CD14-positive monocyte (primary cell): Measurements from ENCODE around the gene METTL17. TPM values are rescaled to one million over a fixed set of nuclear protein-coding genes. Genes with fewer than 3 reads are reported as not detected.
"Not testable (repeated sequence)": the region's sequence is repeated elsewhere in the genome, so short reads cannot be mapped to it uniquely, and the experiment has no call there.

Source experiments
- DNase-seq, 3 donors: peaks; one replicate each; pipeline ENCODE4 v3.0.0-alpha.2; 2011 to 2022
- H2AFZ ChIP-seq: 2 replicates; pipeline ENCODE4 v1.6.0; 2012; ENCODE audit warnings: mild to moderate bottlenecking, low read depth, low read length, inconsistent platforms; ENCODE audit not compliant: insufficient read depth, poor library complexity, severe bottlenecking
- H3K27ac ChIP-seq, 2 donors: 1 replicate in 1 of 2; 2 replicates in 1 of 2; pipeline ENCODE4 v1.5.1; 2012 to 2013; ENCODE audit warnings: low read length in 2 of 2, control low read depth in 1 of 2, inconsistent platforms in 1 of 2, low read depth in 1 of 2, mild to moderate bottlenecking in 1 of 2
- H3K27me3 ChIP-seq, 2 donors: one replicate each; pipeline versions ENCODE4 v1.6.0 to v1.6.1; 2011 to 2013; ENCODE audit warnings: low read length in 2 of 2; ENCODE audit not compliant: control insufficient read depth in 2 of 2, insufficient read depth in 2 of 2
- H3K36me3 ChIP-seq, 2 donors: replicated peaks in 1 of 2; 1 replicate in 1 of 2; 2 replicates in 1 of 2; pipeline versions ENCODE4 v1.5.1 to v1.6.1; 2012 to 2013; ENCODE audit warnings: low read length in 2 of 2, control low read depth in 1 of 2, inconsistent platforms in 1 of 2, mild to moderate bottlenecking in 1 of 2; ENCODE audit not compliant: insufficient read depth in 2 of 2, control insufficient read depth in 1 of 2
- H3K4me1 ChIP-seq, 2 donors: 1 replicate in 1 of 2; 2 replicates in 1 of 2; pipeline versions ENCODE4 v1.5.1 to v1.6.1; 2012 to 2013; ENCODE audit warnings: low read length in 2 of 2, control low read depth in 1 of 2, inconsistent platforms in 1 of 2, mild to moderate bottlenecking in 1 of 2, moderate library complexity in 1 of 2; ENCODE audit not compliant: insufficient read depth in 2 of 2, control insufficient read depth in 1 of 2
- H3K4me2 ChIP-seq: replicated peaks from 2 replicates; pipeline ENCODE3; 2012; ENCODE audit warnings: low read length, moderate library complexity, mild to moderate bottlenecking; ENCODE audit not compliant: poor library complexity, severe bottlenecking; ENCODE audit errors: extremely low read depth
- H3K4me3 ChIP-seq, 3 experiments: fragments of 200-600 bp in 1 of 3; sonication (generic) in 1 of 3; replicated peaks in 1 of 3; 1 replicate in 2 of 3; 2 replicates in 1 of 3; pipeline ENCODE4 v1.5.1; 2011 to 2013; ENCODE audit warnings: low read length in 3 of 3, mild to moderate bottlenecking in 3 of 3, control low read depth in 2 of 3, low read depth in 2 of 3, inconsistent platforms in 1 of 3, moderate library complexity in 1 of 3
- H3K79me2 ChIP-seq: 2 replicates; pipeline ENCODE4 v1.6.0; 2012; ENCODE audit warnings: mild to moderate bottlenecking, control low read depth, inconsistent platforms, low read length, moderate library complexity; ENCODE audit not compliant: insufficient read depth
- H3K9ac ChIP-seq: 2 replicates; pipeline ENCODE4 v1.6.0; 2017; ENCODE audit warnings: low read length, mild to moderate bottlenecking; ENCODE audit not compliant: insufficient read depth, poor library complexity, severe bottlenecking
- H3K9me3 ChIP-seq, 2 donors: replicated peaks in 1 of 2; 1 replicate in 1 of 2; 2 replicates in 1 of 2; pipeline versions ENCODE4 v1.5.1 to v1.6.1; 2012 to 2013; ENCODE audit warnings: low read length in 2 of 2, control low read depth in 1 of 2; ENCODE audit not compliant: control insufficient read depth in 1 of 2, insufficient read depth in 1 of 2
- H4K20me1 ChIP-seq: 2 replicates; pipeline ENCODE4 v1.6.0; 2012; ENCODE audit warnings: mild to moderate bottlenecking, low read length, control low read depth, moderate library complexity; ENCODE audit not compliant: insufficient read depth
- H3K27ac Mint-ChIP-seq, 7 donors: one replicate each; pipeline ENCODE4 v1.8.0; 2020; ENCODE audit warnings: mild to moderate bottlenecking in 7 of 7, mixed read lengths in 7 of 7, moderate library complexity in 6 of 7, inconsistent platforms in 2 of 7
- H3K27me3 Mint-ChIP-seq, 3 donors: one replicate each; pipeline ENCODE4 v1.8.0; 2021 to 2022; ENCODE audit warnings: low read depth in 3 of 3, mild to moderate bottlenecking in 3 of 3, mixed read lengths in 3 of 3, moderate library complexity in 3 of 3, inconsistent platforms in 1 of 3
- H3K36me3 Mint-ChIP-seq, 2 donors: one replicate each; pipeline ENCODE4 v1.8.0; 2020; ENCODE audit warnings: mixed read lengths in 2 of 2, inconsistent platforms in 1 of 2, mild to moderate bottlenecking in 1 of 2
- H3K4me1 Mint-ChIP-seq: one replicate; pipeline ENCODE4 v1.8.0; 2020; ENCODE audit warnings: mild to moderate bottlenecking, mixed read lengths
- H3K4me3 Mint-ChIP-seq, 2 donors: one replicate each; pipeline ENCODE4 v1.8.0; 2020; ENCODE audit warnings: mild to moderate bottlenecking in 2 of 2, mixed read lengths in 2 of 2, moderate library complexity in 1 of 2
- H3K9me3 Mint-ChIP-seq, 7 donors: one replicate each; pipeline ENCODE4 v1.8.0; 2020 to 2022; ENCODE audit warnings: mixed read lengths in 7 of 7, mild to moderate bottlenecking in 6 of 7, moderate library complexity in 6 of 7, inconsistent platforms in 2 of 7
- WGBS: methylation state at CpG from one replicate; pipeline ENCODE4 v1.1.5; 2013; ENCODE audit warnings: missing lambda C conversion rate; ENCODE audit not compliant: insufficient coverage; 5-methylcytosine and 5-hydroxymethylcytosine counted together
- intact Hi-C, 2 donors: fragments of 100-400 bp; cut with micrococcal nuclease; formaldehyde crosslinking; loops; one replicate each; pipeline versions ENCODE4 v1.15.0 to v1.15.1; 2023
- polyA plus RNA-seq, 3 donors: library from polyadenylated mRNA; depleted of rRNA in 1 of 3; unstranded in 2 of 3; stranded (reverse) in 1 of 3; fragments of 300-500 nt in 2 of 3; fragments of >200 nt in 1 of 3; fragmentation: Illumina TruSeq in 2 of 3; gene quantifications; 1 replicate in 2 of 3; 2 replicates in 1 of 3; pipeline ENCODE4 v1.2.3, GENCODE V29; 2012 to 2021
- TF ChIP-seq, protein P1 (sequence below): fragments of 200-600 bp; IDR thresholded peaks from one replicate; pipeline ENCODE4 v1.8.0; 2022; ENCODE audit warnings: antibody characterized with exemption, mild to moderate bottlenecking

Gene METTL17
- polyA plus RNA-seq, 3 donors = 20.1 to 137 (median 21.1) TPM

DNA sequence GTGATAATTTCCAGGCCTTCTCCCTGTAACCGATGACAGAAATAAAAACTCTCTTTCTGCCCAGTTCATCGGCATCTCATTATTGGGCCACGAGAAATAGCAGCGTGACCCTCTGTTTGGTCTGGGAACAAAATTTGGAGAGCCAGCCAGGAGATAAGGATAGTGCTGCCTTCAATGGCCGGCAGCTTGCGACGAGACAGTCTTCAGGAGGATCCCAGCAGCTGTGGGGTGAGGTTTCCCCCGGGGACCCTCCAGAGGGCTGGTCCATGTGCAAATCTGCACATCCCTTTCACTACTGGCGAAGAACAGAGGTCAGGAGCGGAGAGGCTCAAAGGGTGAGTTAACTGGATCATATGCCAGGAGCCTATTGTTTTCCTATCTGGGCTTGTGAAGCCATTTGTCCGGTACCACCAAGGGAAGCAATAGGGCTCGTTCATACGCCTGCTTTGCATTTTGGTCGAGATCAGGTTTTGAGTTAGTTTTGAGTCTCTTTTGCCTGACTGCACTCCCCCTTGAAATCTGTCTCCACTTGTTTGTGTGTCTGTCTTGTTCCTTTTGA lies 14.1 kb downstream of the METTL17 start:
- Histone ChIP-seq H3K9me3 (no peaks in the 10 kb centered on the region), H4K20me1 (no peaks in the 10 kb centered on the region), H3K9ac (no peak overlapping the region), H3K4me3 (no peak overlapping the region), H3K36me3 (no peaks in the 10 kb centered on the region), H3K27ac (no peak overlapping the region), H3K4me1 (no peaks in the 10 kb centered on the region), H3K79me2 (no peaks in the 10 kb centered on the region), H2AFZ (no peak overlapping the region), H3K4me2 (no peak overlapping the region), H3K27me3 (no peaks in the 10 kb centered on the region)
- intact Hi-C loops = no loop called here
- Mint-ChIP-seq H3K27ac (no peak overlapping the region), H3K4me3 (no peak overlapping the region), H3K4me1 (no peaks in the 10 kb centered on the region), H3K27me3 (peaks cover 0 to 3% (median 0%) of the 10 kb centered on the region in 3 donors), H3K9me3 (peaks cover 0 to 1% (median 0%) of the 10 kb centered on the region in 7 donors), H3K36me3 (no peaks in the 10 kb centered on the region)
- TF ChIP-seq, protein P1, sequence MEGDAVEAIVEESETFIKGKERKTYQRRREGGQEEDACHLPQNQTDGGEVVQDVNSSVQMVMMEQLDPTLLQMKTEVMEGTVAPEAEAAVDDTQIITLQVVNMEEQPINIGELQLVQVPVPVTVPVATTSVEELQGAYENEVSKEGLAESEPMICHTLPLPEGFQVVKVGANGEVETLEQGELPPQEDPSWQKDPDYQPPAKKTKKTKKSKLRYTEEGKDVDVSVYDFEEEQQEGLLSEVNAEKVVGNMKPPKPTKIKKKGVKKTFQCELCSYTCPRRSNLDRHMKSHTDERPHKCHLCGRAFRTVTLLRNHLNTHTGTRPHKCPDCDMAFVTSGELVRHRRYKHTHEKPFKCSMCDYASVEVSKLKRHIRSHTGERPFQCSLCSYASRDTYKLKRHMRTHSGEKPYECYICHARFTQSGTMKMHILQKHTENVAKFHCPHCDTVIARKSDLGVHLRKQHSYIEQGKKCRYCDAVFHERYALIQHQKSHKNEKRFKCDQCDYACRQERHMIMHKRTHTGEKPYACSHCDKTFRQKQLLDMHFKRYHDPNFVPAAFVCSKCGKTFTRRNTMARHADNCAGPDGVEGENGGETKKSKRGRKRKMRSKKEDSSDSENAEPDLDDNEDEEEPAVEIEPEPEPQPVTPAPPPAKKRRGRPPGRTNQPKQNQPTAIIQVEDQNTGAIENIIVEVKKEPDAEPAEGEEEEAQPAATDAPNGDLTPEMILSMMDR = no peak
- DNase-seq = no peak
- WGBS = 100% methylated on average over 7 of the region's 14 CpGs

DNA sequence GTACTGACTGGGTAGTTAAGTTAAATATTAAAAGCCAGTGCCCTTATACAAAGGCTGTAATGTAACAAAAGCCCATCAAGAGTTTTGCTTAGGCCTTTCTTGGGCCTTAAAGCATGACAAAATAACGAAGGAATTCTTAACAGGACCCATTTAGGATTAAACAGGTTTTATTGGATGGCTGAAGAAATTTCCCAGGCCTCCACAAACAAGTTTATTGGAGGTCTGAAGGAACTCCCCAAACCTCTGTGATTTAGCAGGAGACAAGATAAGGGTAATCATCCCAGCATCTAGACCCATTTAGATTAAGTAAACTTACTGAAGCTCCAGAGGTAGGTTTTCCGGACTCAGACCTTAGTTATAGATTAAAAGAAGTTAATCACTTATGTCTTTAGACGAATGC lies 19.9 kb downstream of the METTL17 start:
- H3K4me3 Mint-ChIP-seq, H3K4me1 ChIP-seq, H3K27ac Mint-ChIP-seq, H3K36me3 ChIP-seq, H3K4me1 Mint-ChIP-seq, H3K9ac ChIP-seq, DNase-seq, H2AFZ ChIP-seq, H3K27ac ChIP-seq, H4K20me1 ChIP-seq, H3K9me3 ChIP-seq, H3K4me3 ChIP-seq, H3K27me3 ChIP-seq, H3K4me2 ChIP-seq, H3K9me3 Mint-ChIP-seq, H3K79me2 ChIP-seq, H3K36me3 Mint-ChIP-seq: not testable (repeated sequence)
- WGBS = no CpG with 5 or more reads among the region's 3 CpGs
- intact Hi-C loops = loop anchor here in 1 of 2 donors (5.0 to 10.0 kb wide), 3 partner anchors 55 to 98 kb away; no protein-coding TSS in a partner anchor
- peaks cover 11 to 16% (median 15%) of the 10 kb centered on the region in 3 donors for H3K27me3 Mint-ChIP-seq
